Stimulated activated CD4-positive, alpha-beta T cell treated with anti-CD3 and anti-CD28 coated beads, Interleukin-2, amount 100 ng/mL, for 48 hours (primary cell): ENCODE measurements around the gene HDAC7.

Experiments
- DNase-seq, 2 donors: peaks; one replicate each; pipeline ENCODE4 v3.0.0-alpha.2; 2020

HDAC7 gene

GRCh38 chr12:47777151-47777550 lies 42.6 kb downstream of the HDAC7 start:
- no peak for DNase-seq

- no peak for DNase-seq
Observed at GRCh38 chr12:47776471-47777143, 43.1 kb downstream of the HDAC7 start.

DNA sequence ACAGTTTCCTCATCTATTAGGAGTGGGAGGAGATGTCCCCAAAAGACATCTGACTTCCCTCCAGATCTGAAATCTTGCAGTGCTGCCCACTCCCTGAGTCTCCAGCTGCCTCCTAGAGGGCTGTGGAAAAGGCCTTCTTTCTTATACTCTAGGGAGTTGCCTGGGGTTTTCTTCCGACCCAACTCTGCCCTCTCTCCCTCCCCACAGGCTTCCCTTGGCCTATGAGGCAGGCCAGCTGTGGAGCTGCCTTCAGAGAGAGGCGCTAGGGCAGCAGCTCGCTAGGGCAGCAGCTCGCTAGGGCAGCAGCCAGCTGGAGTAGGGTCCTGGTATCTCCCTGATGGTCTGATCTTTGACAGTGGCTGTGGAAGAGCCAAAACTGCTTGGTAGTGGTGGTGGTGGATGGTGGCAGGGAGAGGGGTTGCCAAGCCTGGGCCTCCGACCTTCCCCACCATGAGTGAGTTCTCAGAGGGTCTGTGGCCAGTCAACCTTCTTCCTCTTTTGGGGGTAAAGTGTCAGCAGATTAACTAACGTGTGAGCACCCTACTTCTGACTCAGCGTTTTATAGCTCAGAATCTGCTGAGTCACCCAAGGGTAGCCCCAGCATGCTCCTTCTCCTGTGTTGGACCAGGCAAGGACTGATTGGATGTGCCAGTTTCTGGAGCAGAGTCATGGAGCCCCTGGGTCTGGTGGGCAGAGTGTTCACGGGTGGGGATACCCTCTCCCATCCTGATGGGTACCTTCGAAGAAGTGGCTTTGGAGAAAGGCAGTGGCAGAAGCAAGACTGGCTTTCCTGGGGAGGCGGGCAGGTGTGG lies 44.4 kb downstream of the HDAC7 start:
- DNase-seq: no peak

GRCh38 chr12:47774663-47775062 lies 45.0 kb downstream of the HDAC7 start:
- no peak for DNase-seq

GRCh38 chr12:47773858-47774580 lies 45.7 kb downstream of the HDAC7 start:
- no peak for DNase-seq

GRCh38 chr12:47773062-47773857 lies 46.4 kb downstream of the HDAC7 start, which contains the start of gene SLC48A1:
TSS of gene SLC48A1 (plus strand) at chr12:47773238. CDS start at chr12:47773305, 67 bp downstream.
- DNase-seq: peak; percentile 53 to 70

DNA sequence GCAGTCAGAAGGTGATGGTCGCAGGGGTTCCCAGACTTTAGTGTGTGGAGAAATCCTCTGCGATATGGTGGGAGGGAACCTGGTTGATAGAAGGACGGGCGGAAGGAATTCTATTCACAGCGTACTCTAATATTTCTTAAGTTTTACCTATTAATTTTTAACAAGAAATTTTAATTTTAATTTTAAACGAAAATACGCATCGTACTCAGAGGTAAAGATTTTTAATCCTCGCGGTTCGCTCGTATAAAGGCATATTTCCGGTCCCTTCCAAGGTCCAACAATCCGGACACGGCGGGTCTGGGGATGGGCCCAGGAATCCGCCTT lies 47.0 kb downstream of the HDAC7 start:
- DNase-seq: no peak

GRCh38 chr12:47772094-47772660 lies 47.5 kb downstream of the HDAC7 start:
- DNase-seq: no peak

- DNase-seq: no peak
Observed at GRCh38 chr12:47771304-47771703, 48.4 kb downstream of the HDAC7 start.

GRCh38 chr12:47770086-47770726 lies 49.5 kb downstream of the HDAC7 start:
- DNase-seq: no peak

DNA sequence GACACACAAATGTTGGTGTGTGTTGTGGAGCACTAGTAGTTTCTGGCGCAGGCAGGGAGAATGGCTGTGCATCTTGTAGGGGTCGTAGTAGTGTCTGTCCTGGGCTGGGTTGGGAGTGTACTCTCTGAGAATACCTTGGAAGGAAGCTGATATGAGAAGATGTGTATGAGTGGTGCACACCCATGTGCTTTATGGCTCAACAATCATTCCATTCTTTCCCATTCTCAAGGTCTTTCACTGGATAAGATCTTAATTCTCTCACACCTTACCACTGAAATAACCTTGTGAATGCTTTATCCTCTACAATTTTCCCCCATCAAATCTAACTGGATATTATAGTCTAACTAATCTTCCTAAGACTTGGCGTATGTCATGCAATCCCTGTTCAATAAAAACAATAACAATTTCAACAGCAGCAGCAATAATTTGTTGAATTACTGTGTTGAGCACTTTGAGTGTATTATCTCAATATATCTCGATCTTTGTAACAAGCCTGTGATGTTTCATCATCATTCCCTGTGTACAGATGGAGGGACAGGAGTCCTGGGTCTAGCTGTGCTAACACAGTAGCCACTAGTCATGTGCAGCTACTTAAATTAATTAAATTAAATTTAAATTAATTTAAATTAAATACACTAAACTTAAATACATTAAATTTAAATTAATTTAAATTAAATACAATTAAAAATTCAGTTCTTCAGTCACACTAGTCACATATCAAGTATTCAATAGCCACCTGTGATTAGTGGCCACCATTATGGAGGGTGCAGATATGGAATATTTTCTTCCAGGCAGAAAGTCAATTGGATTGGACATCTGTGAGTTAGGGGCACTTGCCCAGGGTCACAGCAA lies 50.2 kb downstream of the HDAC7 start:
- no peak for DNase-seq

DNA sequence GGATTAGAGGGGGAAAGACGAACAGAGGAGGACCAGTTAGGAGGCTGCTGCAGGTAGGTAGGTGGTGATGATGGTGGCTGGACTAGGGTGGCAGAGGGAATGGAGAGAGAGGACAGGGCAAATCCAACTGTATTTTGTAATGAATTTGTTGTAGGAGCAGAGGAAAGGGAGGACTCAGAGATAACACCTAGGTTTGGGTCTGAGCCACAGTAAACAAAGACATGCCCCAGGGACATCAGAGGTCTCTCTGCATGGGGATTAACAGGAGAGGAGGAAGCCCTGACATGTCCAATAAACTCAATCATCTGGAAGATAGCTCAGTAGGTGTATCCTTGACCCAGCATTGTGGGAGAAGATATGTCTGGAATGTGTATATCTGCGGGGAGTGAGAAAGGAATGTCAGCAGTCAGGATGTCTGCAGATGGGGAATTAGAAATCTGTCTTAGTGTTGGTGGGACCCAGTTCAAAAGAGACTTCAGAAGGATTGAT lies 51.3 kb downstream of the HDAC7 start:
- no peak for DNase-seq

GRCh38 chr12:47767216-47767724 lies 52.4 kb downstream of the HDAC7 start:
- peak; percentile 64 to 67 for DNase-seq

GRCh38 chr12:47766502-47767215 lies 53.0 kb downstream of the HDAC7 start:
- no peak for DNase-seq

- DNase-seq: no peak
Observed at GRCh38 chr12:47763481-47764346, 56.0 kb downstream of the HDAC7 start.

- DNase-seq: no peak
Observed at GRCh38 chr12:47762850-47763465, 56.7 kb downstream of the HDAC7 start.

- peak; percentile 53 to 62 for DNase-seq
Observed at GRCh38 chr12:47758834-47759690, 60.6 kb downstream of the HDAC7 start, which contains the start of gene RAPGEF3. TSS of gene RAPGEF3 (minus strand) at chr12:47758880. CDS start at chr12:47758556, 324 bp downstream.

DNA sequence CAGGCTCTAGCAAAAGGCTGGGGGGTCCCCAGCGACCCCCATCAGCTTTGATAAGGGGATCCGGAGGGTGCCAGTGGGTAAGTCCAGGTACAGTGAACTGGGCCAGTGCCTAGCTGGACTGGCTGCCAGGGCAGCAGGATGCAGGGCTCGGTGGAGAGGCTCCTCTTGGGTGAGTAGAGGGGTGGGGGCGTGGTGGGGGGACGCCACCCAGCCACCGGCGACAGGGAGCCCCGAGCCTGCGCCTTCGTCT lies 61.2 kb downstream of the HDAC7 start:
- no peak for DNase-seq
